Right lobe of liver (tissue), 6 donors: ENCODE results near the gene PLEKHG2. TPM values are rescaled to one million over a fixed set of nuclear protein-coding genes. Genes with fewer than 3 reads are reported as not detected.

Experiments used
- ATAC-seq, 4 donors: fragments of 200-7000 bp; cut with Tn5 transposase; one replicate each; pipeline ENCODE4 v1.9.1; 2020; ENCODE audit warnings: mild to moderate bottlenecking in 4 of 4, moderate library complexity in 4 of 4
- DNase-seq, 3 donors: peaks; one replicate each; pipeline ENCODE4 v3.0.0-alpha.2; 2020
- H3K27ac ChIP-seq, 3 donors: fragments of 200-600 bp; one replicate each; pipeline ENCODE4 v1.8.0; 2022
- H3K27me3 ChIP-seq, 2 donors: fragments of 200-600 bp; one replicate each; pipeline ENCODE4 v1.8.0; 2022
- H3K36me3 ChIP-seq, 4 donors: fragments of 200-600 bp; sonication (generic) in 1 of 4; one replicate each; pipeline versions ENCODE4 v1.5.1 to v1.8.0; 2017 to 2022; ENCODE audit warnings: control low read depth in 1 of 4
- H3K4me1 ChIP-seq, 4 donors: fragments of 200-600 bp; sonication (generic) in 1 of 4; one replicate each; pipeline versions ENCODE4 v1.5.1 to v1.8.0; 2017 to 2022; ENCODE audit warnings: control low read depth in 1 of 4
- H3K4me3 ChIP-seq, 3 donors: fragments of 200-600 bp; one replicate each; pipeline ENCODE4 v1.8.0; 2022
- H3K9me3 ChIP-seq, 4 donors: fragments of 200-600 bp; sonication (generic) in 1 of 4; one replicate each; pipeline versions ENCODE4 v1.5.1 to v1.8.0; 2017 to 2022; ENCODE audit warnings: control low read depth in 1 of 4
- CTCF ChIP-seq, 4 donors: fragments of 200-600 bp in 3 of 4; fragments of 450-650 bp in 1 of 4; IDR thresholded peaks; one replicate each; pipeline versions ENCODE4 v1.5.1 to v1.8.0; 2016 to 2022; ENCODE audit warnings: antibody characterized with exemption in 4 of 4, mild to moderate bottlenecking in 2 of 4
- POLR2A ChIP-seq: fragments of 450-650 bp; IDR thresholded peaks from one replicate; pipeline ENCODE4 v1.6.1; 2017; ENCODE audit warnings: antibody characterized with exemption, mild to moderate bottlenecking
- WGBS: methylation state at CpG from one replicate; pipeline ENCODE4 v1.1.6; 2018; ENCODE audit warnings: low coverage, low lambda C conversion rate; ENCODE audit not compliant: insufficient coverage; ENCODE audit errors: missing lambda C conversion rate; 5-methylcytosine and 5-hydroxymethylcytosine counted together
- intact Hi-C, 2 donors: fragments of 100-400 bp; cut with DNase I; formaldehyde crosslinking; loops; one replicate each; pipeline versions ENCODE4 v1.11.2 to v1.14.1; 2022
- total RNA-seq, 6 experiments: library from RNA; depleted of rRNA in 2 of 6; stranded (reverse); fragments of >200 nt in 2 of 6; fragmentation: NEBNext Ultra II Directional in 3 of 6; extraction: Animal tissue kit (Norgen Biotek cat#: 25700) in 3 of 6; gene quantifications; one replicate each; pipeline versions ENCODE4 v1.1.0 to v1.2.4, GENCODE V29; 2016 to 2023
- donor health status: DM: no; HTN: yes; CAD: no.
- donor health status: DM: no; HTN: no; CAD: no.
- donor health status: DM: no; HTN: no; CAD: no.
- donor health status: DM: no; HTN: yes; CAD: no.
- donor health status: DM: no; HTN: yes; CAD: no.

Gene PLEKHG2
- total RNA-seq, 6 experiments from 2014 or later: 1.6 to 15.0 (median 6.3) TPM

- WGBS: 26% methylated on average over 4 of the region's 11 CpGs
- intact Hi-C loops: no loop called here
- DNase-seq (peak; percentile 80 to 88 (median 80)), ATAC-seq (peak; percentile 1 to 4 (median 1))
- peaks cover 0 to 60% (median 25%) of the 10 kb centered on the region in 4 donors for H3K4me1 ChIP-seq
- H3K36me3 ChIP-seq: peaks cover 0 to 9% (median 0%) of the 10 kb centered on the region in 4 donors
- H3K9me3 ChIP-seq: no peaks in the 10 kb centered on the region
- H3K4me3 ChIP-seq: peak overlapping the region in 2 of 3 donors; percentile 1 to 6
- peak overlapping the region; percentile 95 to 99 (median 96) for H3K27ac ChIP-seq
- no peaks in the 10 kb centered on the region for H3K27me3 ChIP-seq
- TF ChIP-seq CTCF (IDR thresholded peaks at IDR 0.05) (no peak), POLR2A (peak; percentile 1)
Measured at GRCh38 chr19:39398297-39398864, 14.1 kb upstream of the PLEKHG2 start.

- Histone ChIP-seq H3K4me1 (peaks cover 0 to 66% (median 25%) of the 10 kb centered on the region in 4 donors), H3K9me3 (no peaks in the 10 kb centered on the region), H3K27ac (peak overlapping the region; percentile 65 to 99 (median 95)), H3K27me3 (no peaks in the 10 kb centered on the region), H3K4me3 (no peak overlapping the region), H3K36me3 (no peaks in the 10 kb centered on the region)
- ATAC-seq (no peak), DNase-seq (no peak)
- 93% methylated on average over 4 of the region's 4 CpGs for WGBS
- intact Hi-C loops: no loop called here
- TF ChIP-seq POLR2A (no peak), CTCF (IDR thresholded peaks at IDR 0.05) (no peak)
Measured at GRCh38 chr19:39399668-39400050, 12.8 kb upstream of the PLEKHG2 start.

GRCh38 chr19:39400061-39400460 lies 12.4 kb upstream of the PLEKHG2 start:
- TF ChIP-seq CTCF (IDR thresholded peaks at IDR 0.05): no peak
- TF ChIP-seq POLR2A: no peak
- Histone ChIP-seq H3K4me3 (no peak overlapping the region), H3K27me3 (no peaks in the 10 kb centered on the region), H3K27ac (peak overlapping the region; percentile 65 to 99 (median 95)), H3K36me3 (no peaks in the 10 kb centered on the region), H3K4me1 (peaks cover 0 to 66% (median 25%) of the 10 kb centered on the region in 4 donors), H3K9me3 (no peaks in the 10 kb centered on the region)
- ATAC-seq (no peak), DNase-seq (no peak)
- WGBS: 89% methylated on average over 4 of the region's 4 CpGs
- intact Hi-C loops: no loop called here

GRCh38 chr19:39401070-39401548 lies 11.4 kb upstream of the PLEKHG2 start:
- WGBS: 23% methylated on average over 4 of the region's 4 CpGs
- no peaks in the 10 kb centered on the region for H3K27me3 ChIP-seq
- no peaks in the 10 kb centered on the region for H3K9me3 ChIP-seq
- peaks cover 0 to 73% (median 28%) of the 10 kb centered on the region in 4 donors for H3K4me1 ChIP-seq
- ATAC-seq (no peak), DNase-seq (peak in 1 of 3 donors; percentile 58)
- intact Hi-C loops: no loop called here
- no peak for TF ChIP-seq POLR2A
- TF ChIP-seq CTCF (IDR thresholded peaks at IDR 0.05): no peak
- H3K27ac ChIP-seq: peak overlapping the region; percentile 95 to 99 (median 98)
- H3K36me3 ChIP-seq: no peaks in the 10 kb centered on the region
- H3K4me3 ChIP-seq: peak overlapping the region in 1 of 3 donors; percentile 18
